Sigmoid colon (tissue), 7 donors: ENCODE results near the gene HUS1. TPM values are rescaled to one million over a fixed set of nuclear protein-coding genes. Genes with fewer than 3 reads are reported as not detected.

Experiments
- DNase-seq: peaks from one replicate; pipeline ENCODE4 v3.0.0-alpha.2; 2019
- H3K27ac ChIP-seq, 4 donors: fragments of 200-600 bp; sonication (generic); one replicate each; pipeline ENCODE4 v1.5.1; 2016 to 2019; ENCODE audit warnings: mild to moderate bottlenecking in 1 of 4
- H3K27me3 ChIP-seq, 3 donors: fragments of 200-600 bp; sonication (generic); one replicate each; pipeline ENCODE4 v1.5.1; 2019; ENCODE audit warnings: mild to moderate bottlenecking in 1 of 3
- H3K36me3 ChIP-seq, 4 donors: fragments of 200-600 bp; sonication (generic); one replicate each; pipeline ENCODE4 v1.5.1; 2016 to 2019
- H3K4me1 ChIP-seq, 4 donors: fragments of 200-600 bp; sonication (generic); one replicate each; pipeline ENCODE4 v1.5.1; 2017 to 2019
- H3K4me3 ChIP-seq, 4 donors: fragments of 200-600 bp; sonication (generic); one replicate each; pipeline ENCODE4 v1.5.1; 2017 to 2019; ENCODE audit warnings: mild to moderate bottlenecking in 2 of 4, moderate library complexity in 1 of 4
- H3K9me3 ChIP-seq, 4 donors: fragments of 200-600 bp in 3 of 4; sonication (generic) in 3 of 4; one replicate each; pipeline versions ENCODE4 v1.5.1 to v1.6.1; 2013 to 2019
- EP300 ChIP-seq, 4 donors: sonication (generic); formaldehyde crosslinking; IDR thresholded peaks; one replicate each; pipeline ENCODE4 v1.6.1; 2017; ENCODE audit warnings: antibody characterized with exemption in 4 of 4
- POLR2A ChIP-seq, 2 donors: fragments of 450-650 bp; IDR thresholded peaks; one replicate each; pipeline ENCODE4 v1.6.1; 2016; ENCODE audit warnings: antibody characterized with exemption in 2 of 2, mild to moderate bottlenecking in 2 of 2, moderate library complexity in 2 of 2
- POLR2AphosphoS5 ChIP-seq, 4 donors: sonication (generic); formaldehyde crosslinking; IDR thresholded peaks; one replicate each; pipeline ENCODE4 v1.6.1; 2017; ENCODE audit warnings: antibody characterized with exemption in 4 of 4
- WGBS, 2 donors: extraction: QIAGEN DNeasy Blood & Tissue Kit; methylation state at CpG; one replicate each; pipeline ENCODE4 v1.1.7; 2013; 5-methylcytosine and 5-hydroxymethylcytosine counted together
- intact Hi-C: fragments of 100-400 bp; cut with DNase I; formaldehyde crosslinking; loops from one replicate; pipeline ENCODE4 v1.15.1; 2023
- polyA plus RNA-seq, 3 donors: library from polyadenylated mRNA; stranded (reverse); fragments of 200-250 nt; gene quantifications; one replicate each; pipeline ENCODE4 v1.2.3, GENCODE V29; 2013
- total RNA-seq, 4 donors: library from RNA; depleted of rRNA; stranded (reverse); fragments of >200 nt; gene quantifications; one replicate each; pipeline ENCODE4 v1.1.0, GENCODE V29; 2016
- TF ChIP-seq, protein P1 (sequence below), 4 experiments: fragments of 450-650 bp in 3 of 4; fragments of 200-600 bp in 1 of 4; IDR thresholded peaks; one replicate each; pipeline ENCODE4 v1.5.1; 2016 to 2019; ENCODE audit warnings: antibody characterized with exemption in 4 of 4, mild to moderate bottlenecking in 3 of 4, moderate library complexity in 2 of 4
- donor health status: healthy with polysubstance abuse.
- donor health status: Bipolar disorder and iron deficiency.
- donor health status: healthy.

Gene HUS1
- total and polyA plus RNA-seq, 7 donors: 15.7 to 35.0 (median 23.5) TPM

DNA sequence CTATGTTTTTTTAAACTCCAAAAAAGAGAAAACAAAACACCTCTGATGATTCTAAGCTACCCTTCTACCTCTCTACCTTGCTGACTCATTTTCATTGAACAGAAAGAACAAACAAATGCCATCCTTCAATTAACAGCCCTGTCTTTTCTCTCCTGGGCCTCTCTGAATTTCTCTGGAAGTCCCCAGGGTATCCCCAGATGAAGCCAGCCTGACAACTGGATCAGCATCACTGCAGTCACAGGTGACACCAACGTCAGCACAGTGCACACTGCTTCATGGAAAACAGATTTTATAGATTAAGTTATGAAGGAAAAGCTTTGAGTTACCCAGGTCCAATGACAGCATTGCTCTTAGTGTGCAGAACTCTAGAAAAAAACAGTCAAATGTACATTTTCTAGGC is 5.7 kb downstream of the HUS1 start:
- no peaks in the 10 kb centered on the region for H3K27me3 ChIP-seq
- H3K4me3 ChIP-seq: no peak overlapping the region
- intact Hi-C loops: no loop called here
- 67 to 79% methylated on average over 1 of the region's 1 CpG for WGBS, 2 donors
- peaks cover 0 to 15% (median 11%) of the 10 kb centered on the region in 4 donors for H3K4me1 ChIP-seq
- H3K9me3 ChIP-seq: no peaks in the 10 kb centered on the region
- no peak for DNase-seq
- no peak for TF ChIP-seq EP300 (IDR thresholded peaks at IDR 0.05)
- H3K27ac ChIP-seq: no peak overlapping the region
- H3K36me3 ChIP-seq: peaks cover 16 to 86% (median 45%) of the 10 kb centered on the region in 4 donors

DNA sequence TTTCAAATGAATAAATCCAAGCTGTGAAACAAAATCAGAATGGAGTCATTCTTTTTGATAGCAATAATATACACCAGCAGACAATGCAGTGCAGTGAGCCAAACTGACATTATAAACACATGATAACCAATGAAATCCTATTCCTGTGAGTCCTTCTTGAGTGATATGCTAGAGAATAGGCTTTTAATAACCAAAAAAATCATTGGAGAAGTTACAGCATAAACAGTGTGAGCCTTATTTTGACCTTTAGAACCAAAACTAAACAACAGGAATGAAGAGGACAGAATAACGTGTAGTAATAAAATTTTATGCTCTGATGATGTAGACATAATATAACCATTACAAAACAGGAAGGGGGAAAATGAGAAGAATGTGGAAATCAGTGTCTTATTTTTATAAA is 8.7 kb downstream of the HUS1 start:
- peak overlapping the region; percentile 11 to 52 (median 40) for H3K27ac ChIP-seq
- H3K4me3 ChIP-seq: no peak overlapping the region
- no peaks in the 10 kb centered on the region for H3K9me3 ChIP-seq
- 5 to 42% methylated on average over 1 of the region's 1 CpG for WGBS, 2 donors
- intact Hi-C loops: no loop called here
- no peaks in the 10 kb centered on the region for H3K27me3 ChIP-seq
- TF ChIP-seq, protein P1, sequence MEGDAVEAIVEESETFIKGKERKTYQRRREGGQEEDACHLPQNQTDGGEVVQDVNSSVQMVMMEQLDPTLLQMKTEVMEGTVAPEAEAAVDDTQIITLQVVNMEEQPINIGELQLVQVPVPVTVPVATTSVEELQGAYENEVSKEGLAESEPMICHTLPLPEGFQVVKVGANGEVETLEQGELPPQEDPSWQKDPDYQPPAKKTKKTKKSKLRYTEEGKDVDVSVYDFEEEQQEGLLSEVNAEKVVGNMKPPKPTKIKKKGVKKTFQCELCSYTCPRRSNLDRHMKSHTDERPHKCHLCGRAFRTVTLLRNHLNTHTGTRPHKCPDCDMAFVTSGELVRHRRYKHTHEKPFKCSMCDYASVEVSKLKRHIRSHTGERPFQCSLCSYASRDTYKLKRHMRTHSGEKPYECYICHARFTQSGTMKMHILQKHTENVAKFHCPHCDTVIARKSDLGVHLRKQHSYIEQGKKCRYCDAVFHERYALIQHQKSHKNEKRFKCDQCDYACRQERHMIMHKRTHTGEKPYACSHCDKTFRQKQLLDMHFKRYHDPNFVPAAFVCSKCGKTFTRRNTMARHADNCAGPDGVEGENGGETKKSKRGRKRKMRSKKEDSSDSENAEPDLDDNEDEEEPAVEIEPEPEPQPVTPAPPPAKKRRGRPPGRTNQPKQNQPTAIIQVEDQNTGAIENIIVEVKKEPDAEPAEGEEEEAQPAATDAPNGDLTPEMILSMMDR (IDR thresholded peaks at IDR 0.05): no peak
- TF ChIP-seq EP300 (IDR thresholded peaks at IDR 0.05) (no peak), POLR2AphosphoS5 (IDR thresholded peaks at IDR 0.05) (no peak), POLR2A (IDR thresholded peaks at IDR 0.05) (no peak)
- DNase-seq: no peak
- peaks cover 19 to 90% (median 43%) of the 10 kb centered on the region in 4 donors for H3K36me3 ChIP-seq
- no peaks in the 10 kb centered on the region for H3K4me1 ChIP-seq

DNA sequence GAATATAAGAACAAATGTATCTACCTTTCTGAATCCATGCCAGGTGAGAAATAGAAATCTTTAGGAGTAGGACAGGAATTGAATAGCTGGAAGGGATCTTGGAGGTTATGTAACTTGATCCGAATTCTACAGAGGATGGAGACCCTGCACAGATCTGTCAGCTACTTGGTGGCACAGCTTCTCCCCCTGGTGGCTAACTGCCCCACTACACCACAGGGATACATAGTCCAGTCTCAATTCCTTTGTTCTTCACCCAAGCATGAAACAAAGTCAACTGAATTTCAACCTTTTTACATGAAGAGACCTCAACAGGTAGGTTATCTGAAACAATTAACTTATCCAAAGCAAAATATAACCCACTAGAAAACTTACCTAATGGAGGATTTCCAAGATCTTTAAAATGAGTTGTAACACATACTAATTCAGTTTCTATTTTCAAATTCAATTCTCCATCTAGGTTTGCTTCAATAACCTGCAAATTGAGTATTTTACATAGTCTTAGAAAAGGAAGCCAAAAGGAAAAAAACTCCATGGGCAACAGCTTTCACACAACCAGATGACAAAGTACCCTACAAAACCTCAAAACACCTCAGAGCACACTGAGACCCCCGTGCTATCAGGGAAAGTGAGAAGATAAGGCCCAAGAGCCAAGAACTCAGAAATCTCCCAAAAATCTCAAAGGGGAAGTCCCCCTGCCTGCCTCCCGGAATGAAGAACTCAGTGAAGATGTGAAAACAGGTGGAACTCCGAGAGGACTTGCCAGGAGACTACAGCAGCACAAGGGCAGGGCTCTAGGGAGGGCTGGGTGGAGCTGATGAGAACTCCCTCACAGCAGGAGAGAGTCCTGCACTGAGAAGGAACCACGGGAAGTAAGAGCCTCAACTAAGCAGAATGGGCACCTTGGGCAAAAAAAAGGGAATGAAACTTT is 10.3 kb downstream of the HUS1 start:
- WGBS, 2 donors: 27 to 63% methylated on average over 5 of the region's 5 CpGs
- H3K4me1 ChIP-seq: no peaks in the 10 kb centered on the region
- TF ChIP-seq, protein P1 (IDR thresholded peaks at IDR 0.05): peak in 3 of 4 experiments; percentile 69 to 73 (median 69)
- no peak for TF ChIP-seq EP300 (IDR thresholded peaks at IDR 0.05)
- no peak for TF ChIP-seq POLR2A (IDR thresholded peaks at IDR 0.05)
- no peaks in the 10 kb centered on the region for H3K27me3 ChIP-seq
- H3K4me3 ChIP-seq: no peak overlapping the region
- H3K27ac ChIP-seq: peak overlapping the region in 1 of 4 donors; percentile 15
- H3K36me3 ChIP-seq: peaks cover 26 to 90% (median 49%) of the 10 kb centered on the region in 4 donors
- intact Hi-C loops: no loop called here
- no peak for DNase-seq
- H3K9me3 ChIP-seq: no peaks in the 10 kb centered on the region

DNA sequence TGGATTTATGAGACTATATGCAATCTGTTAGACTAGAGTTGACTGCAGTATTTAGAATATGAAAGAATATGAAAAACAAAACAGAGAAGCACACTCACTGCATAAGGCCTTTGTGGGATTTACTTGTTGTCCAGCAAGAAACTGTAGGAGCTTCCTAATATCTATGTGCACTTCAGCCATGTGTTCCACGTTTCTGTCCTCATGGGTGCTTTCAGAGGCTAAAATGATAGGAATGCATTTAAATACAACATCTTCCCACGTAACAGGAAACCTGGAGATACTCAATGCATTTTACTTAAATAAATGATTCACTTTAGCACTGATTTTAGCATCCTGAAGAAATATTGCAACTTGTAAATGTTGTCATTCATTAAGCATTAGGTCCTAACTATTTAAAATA is 11.7 kb downstream of the HUS1 start:
- Histone ChIP-seq H3K4me1 (no peaks in the 10 kb centered on the region), H3K27ac (no peak overlapping the region), H3K4me3 (no peak overlapping the region), H3K36me3 (peaks cover 27 to 90% (median 45%) of the 10 kb centered on the region in 4 donors), H3K9me3 (no peaks in the 10 kb centered on the region), H3K27me3 (no peaks in the 10 kb centered on the region)
- WGBS, 2 donors: 85 to 88% methylated on average over 2 of the region's 2 CpGs
- TF ChIP-seq POLR2A (IDR thresholded peaks at IDR 0.05): no peak
- TF ChIP-seq POLR2AphosphoS5 (IDR thresholded peaks at IDR 0.05): no peak
- TF ChIP-seq EP300 (IDR thresholded peaks at IDR 0.05): no peak
- TF ChIP-seq, protein P1 (IDR thresholded peaks at IDR 0.05): no peak
- intact Hi-C loops: no loop called here
- no peak for DNase-seq

DNA sequence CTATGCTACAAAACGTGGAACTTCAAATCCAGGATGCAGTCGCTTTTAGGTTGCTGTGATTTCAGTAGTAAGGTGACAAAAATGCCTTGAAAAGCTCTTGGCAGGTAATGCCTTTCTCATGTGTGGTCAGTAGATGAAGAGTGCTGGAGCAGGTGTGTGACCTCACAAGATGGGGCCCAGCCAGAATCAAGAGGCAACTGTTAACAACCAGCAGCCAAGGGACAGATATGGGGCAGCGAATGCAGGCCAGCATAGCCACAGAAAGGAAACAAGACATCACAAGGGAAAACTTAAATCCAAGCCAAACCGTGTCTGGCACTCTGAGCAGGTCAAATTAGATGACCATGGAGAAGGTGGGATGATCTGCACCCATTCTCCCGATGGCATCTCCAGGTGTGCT is 12.3 kb downstream of the HUS1 start:
- H3K4me3 ChIP-seq: no peak overlapping the region
- intact Hi-C loops: no loop called here
- H3K9me3 ChIP-seq: no peaks in the 10 kb centered on the region
- peaks cover 30 to 90% (median 47%) of the 10 kb centered on the region in 4 donors for H3K36me3 ChIP-seq
- no peak overlapping the region for H3K27ac ChIP-seq
- H3K27me3 ChIP-seq: no peaks in the 10 kb centered on the region
- no peak for DNase-seq
- 94 to 96% methylated on average over 5 of the region's 5 CpGs for WGBS, 2 donors
- no peaks in the 10 kb centered on the region for H3K4me1 ChIP-seq
- no peak for TF ChIP-seq EP300 (IDR thresholded peaks at IDR 0.05)
- TF ChIP-seq POLR2AphosphoS5 (IDR thresholded peaks at IDR 0.05): no peak
- TF ChIP-seq, protein P1 (IDR thresholded peaks at IDR 0.05): no peak
- no peak for TF ChIP-seq POLR2A (IDR thresholded peaks at IDR 0.05)
